Stimulated activated CD8-positive, alpha-beta memory T cell treated with anti-CD3 and anti-CD28 coated beads, Interleukin-4, amount 100 ng/mL, for 48 hours (primary cell): Measurements from ENCODE around the gene KCNH2.

Experiments
- DNase-seq: peaks from one replicate; pipeline ENCODE4 v3.0.0-alpha.2; 2020

The KCNH2 gene

DNA sequence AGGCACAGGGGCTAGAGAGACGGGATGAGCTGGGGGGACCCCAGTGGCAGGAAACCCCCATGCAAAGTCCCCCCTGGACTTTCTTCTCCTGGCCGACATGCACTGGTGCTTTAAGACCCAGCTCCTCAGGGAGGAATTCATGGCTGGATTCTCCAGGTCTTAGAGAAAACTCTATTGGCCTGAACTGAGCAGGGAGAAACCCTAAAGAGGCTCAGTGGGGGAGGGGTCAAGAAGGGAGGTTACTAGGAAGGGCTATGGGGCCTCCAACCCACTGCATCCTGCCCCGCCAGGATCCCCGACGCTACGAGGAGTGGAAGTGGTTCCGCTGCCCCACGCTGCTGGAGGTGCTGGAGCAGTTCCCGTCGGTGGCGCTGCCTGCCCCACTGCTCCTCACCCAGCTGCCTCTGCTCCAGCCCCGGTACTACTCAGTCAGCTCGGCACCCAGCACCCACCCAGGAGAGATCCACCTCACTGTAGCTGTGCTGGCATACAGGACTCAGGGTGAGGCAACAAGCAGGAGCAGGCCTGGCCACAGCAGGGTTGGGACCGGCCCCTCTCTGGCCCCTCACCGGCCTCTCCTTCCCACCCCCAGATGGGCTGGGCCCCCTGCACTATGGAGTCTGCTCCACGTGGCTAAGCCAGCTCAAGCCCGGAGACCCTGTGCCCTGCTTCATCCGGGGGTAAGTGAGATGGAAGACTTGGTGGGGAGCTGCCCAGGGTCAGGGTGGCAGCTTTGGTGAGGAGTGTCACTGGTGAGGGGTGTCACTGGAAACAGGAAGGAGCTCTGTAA is 32.4 kb upstream of the KCNH2 start:
- peak; percentile 58 for DNase-seq

- DNase-seq: no peak
Measured at GRCh38 chr7:151010037-151010306, 31.9 kb upstream of the KCNH2 start.

DNA sequence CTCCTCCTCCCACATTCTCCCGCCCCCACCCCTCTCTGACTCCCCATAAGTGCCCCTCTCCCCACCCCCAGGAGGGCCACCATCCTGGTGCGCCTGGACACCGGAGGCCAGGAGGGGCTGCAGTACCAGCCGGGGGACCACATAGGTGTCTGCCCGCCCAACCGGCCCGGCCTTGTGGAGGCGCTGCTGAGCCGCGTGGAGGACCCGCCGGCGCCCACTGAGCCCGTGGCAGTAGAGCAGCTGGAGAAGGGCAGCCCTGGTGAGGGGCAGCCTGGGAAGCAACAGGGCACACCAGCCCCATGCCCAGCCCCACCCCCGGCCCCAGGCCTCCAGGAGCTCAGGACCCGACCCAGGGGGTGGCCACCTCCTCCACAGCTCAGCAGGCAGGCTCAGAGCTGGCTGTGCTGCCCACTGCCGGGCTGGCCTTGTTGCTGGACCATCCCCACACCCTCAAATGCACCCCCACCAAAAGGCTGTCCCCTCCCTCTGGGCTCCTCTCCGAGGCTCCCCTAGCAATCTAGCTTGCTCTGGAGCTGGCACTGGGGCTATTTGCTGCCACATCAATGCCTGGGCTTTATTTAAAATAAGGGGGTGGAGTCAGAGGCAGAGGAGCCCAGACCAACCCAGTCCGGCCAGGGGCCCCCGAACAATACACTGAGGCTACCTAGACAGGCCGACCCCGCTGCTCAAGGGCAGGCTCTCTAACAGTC is 31.4 kb upstream of the KCNH2 start:
- no peak for DNase-seq

DNA sequence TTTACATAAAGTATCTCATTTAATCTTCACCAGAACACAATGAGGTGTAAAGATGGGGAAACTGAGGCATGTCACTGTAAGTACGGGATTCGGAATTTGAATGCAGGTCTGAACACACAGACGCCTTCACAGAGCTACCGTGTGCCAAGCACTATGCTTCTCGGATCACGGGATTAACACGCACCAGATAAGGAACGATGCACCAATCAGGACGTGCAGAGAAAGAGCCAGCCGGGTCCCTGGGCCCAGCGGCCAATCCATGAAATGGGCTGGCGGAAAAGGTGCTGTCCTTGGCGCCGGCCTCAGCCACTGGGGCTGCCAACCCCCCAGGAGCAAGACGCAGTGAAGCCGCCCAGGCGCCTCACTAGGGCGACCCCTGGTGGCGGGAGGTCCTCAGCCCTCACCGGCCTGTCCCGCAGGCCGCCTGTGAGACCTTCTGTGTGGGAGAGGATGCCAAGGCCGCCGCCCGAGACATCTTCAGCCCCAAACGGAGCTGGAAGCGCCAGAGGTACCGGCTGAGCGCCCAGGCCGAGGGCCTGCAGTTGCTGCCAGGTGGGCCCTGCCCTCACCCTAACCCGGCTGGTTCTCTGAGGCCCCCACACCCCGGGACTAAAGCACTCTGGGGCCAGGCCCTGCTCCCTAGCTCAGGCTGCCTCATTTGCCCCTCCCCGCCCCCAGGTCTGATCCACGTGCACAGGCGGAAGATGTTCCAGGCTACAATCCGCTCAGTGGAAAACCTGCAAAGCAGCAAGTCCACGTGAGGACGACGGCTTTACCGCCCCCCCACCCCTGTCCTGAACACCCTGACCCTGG is 30.6 kb upstream of the KCNH2 start:
- DNase-seq: peak; percentile 95

GRCh38 chr7:151008143-151008510 is 30.0 kb upstream of the KCNH2 start:
- no peak for DNase-seq

DNA sequence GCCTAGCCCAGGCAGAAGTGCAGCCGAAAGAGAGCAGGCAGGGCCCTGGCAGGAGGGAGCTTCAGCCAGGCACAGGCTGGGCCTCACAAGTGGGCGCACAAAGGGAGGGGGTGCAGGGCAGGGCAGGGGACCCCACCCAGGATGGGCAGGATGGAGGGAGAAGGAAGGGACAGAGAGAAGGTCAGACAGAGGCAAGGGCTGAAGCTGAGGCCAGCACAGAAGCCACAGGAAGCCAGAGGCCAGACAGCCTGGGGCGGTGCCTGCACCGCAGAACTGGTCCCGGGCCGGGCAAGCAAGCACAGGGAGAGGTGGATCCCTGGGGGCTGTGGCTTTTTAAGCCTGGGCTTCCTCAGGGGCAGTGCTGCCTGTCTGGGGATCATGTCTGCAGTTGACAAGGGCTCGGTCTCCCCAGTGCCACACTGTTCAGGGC is 29.4 kb upstream of the KCNH2 start:
- no peak for DNase-seq

DNA sequence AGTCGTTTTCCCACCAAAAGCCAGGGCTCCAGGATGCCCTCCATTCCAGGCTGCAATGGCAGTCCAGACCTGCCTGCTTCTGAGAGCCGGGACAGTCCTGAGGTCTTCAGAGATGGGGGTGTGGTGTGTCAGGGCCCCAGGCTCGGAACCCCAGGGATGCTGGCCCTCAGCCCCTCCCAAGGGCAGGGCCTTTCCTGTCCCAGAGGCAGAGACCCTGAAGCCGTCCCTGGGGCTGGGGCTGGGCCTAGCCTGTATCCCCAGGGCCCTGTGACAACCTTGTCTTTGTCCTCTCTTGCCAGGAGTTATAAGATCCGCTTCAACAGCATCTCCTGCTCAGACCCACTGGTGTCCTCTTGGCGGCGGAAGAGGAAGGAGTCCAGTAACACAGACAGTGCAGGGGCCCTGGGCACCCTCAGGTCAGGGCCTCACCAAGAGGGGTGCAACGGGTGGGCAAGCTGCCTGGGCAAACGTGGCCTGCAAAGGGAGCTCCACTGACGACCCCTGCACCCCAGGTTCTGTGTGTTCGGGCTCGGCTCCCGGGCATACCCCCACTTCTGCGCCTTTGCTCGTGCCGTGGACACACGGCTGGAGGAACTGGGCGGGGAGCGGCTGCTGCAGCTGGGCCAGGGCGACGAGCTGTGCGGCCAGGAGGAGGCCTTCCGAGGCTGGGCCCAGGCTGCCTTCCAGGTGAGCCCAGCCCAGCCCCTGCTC is 28.6 kb upstream of the KCNH2 start:
- no peak for DNase-seq

DNA sequence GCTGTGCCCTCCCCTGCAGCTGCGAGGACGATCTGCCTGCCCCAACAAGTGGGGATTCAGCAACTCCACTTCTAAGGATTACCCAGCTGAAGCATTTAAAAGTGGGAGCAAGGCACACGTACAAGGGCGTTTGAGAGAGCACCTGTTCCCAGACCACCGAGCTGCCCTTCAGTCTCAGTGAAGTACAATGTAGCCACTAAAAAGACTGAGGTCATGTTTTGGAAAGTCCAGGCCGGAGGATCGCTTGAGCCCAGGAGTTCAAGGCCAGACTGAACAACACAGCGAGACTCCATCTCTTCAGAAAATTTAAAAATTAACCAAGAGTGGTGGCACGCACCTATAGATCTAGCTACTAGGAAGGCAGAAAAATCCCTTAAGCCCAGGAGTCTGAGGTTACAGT is 27.4 kb upstream of the KCNH2 start:
- DNase-seq: no peak

- DNase-seq: no peak
Measured at GRCh38 chr7:151003572-151003971, 25.5 kb upstream of the KCNH2 start.

DNA sequence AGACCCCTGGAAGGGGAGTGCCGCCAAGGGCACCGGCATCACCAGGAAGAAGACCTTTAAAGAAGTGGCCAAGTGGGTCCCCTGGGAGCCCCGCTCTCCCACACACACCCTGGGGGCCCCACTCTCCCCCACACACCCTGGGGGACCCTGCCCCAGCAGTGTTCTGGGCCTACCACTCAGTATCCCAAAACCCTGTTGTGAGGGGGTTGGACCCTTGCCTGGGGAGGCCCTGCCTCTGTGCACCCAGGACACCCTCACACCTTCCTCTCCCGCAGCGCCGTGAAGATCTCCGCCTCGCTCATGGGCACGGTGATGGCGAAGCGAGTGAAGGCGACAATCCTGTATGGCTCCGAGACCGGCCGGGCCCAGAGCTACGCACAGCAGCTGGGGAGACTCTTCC is 23.4 kb upstream of the KCNH2 start:
- no peak for DNase-seq

- DNase-seq: no peak
Measured at GRCh38 chr7:151000897-151001495, 22.9 kb upstream of the KCNH2 start.

- DNase-seq: no peak
Measured at GRCh38 chr7:150999497-151000230, 21.5 kb upstream of the KCNH2 start.

- DNase-seq: no peak
Measured at GRCh38 chr7:150999001-150999400, 20.9 kb upstream of the KCNH2 start.

DNA sequence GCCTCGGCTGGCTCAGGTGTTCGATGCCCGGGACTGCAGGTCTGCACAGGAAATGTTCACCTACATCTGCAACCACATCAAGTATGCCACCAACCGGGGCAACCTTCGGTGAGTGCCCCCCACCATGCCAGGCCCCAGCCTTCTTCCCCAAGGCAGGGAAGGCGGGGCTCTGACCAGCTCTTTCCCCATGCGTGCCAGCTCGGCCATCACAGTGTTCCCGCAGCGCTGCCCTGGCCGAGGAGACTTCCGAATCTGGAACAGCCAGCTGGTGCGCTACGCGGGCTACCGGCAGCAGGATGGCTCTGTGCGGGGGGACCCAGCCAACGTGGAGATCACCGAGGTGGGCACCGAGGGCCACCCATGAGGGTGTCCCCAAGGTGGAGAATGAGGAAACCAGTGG is 20.2 kb upstream of the KCNH2 start:
- DNase-seq: no peak

DNA sequence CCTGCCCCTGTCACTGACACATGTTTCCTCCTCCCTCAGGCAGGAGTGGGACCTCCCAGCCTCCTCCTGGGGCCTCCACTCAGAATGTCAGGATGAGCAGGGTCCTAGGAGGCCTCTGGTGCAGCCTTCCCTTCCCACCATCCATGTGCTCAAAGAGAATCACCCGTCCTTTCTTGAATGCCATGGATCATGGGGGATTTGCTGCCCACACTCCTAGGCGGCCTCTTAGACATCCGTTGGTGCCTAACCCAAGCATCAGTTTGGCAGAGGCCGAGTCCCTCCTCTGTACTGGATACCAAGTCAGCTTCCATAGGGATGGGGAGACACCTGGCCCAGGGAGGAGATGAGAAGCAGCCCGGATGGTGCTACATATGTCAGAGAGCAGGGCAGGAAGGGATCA is 19.7 kb upstream of the KCNH2 start:
- DNase-seq: no peak

DNA sequence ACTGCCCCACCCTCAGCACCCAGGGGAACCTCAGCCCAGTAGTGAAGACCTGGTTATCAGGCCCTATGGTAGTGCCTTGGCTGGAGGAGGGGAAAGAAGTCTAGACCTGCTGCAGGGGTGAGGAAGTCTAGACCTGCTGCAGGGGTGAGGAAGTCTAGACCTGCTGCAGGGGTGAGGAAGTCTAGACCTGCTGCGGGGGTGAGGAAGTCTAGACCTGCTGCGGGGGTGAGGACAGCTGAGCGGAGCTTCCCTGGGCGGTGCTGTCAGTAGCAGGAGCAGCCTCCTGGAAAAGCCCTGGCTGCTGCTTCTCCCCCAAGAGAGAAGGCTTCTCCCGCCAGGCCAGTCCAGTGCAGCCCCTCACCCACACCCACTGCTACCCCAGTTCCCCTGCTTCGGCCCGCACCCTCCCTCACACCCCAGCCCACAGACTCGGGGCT is 19.0 kb upstream of the KCNH2 start:
- DNase-seq: no peak

- no peak for DNase-seq
Measured at GRCh38 chr7:150996376-150997074, 18.4 kb upstream of the KCNH2 start.

GRCh38 chr7:150994838-150995510 is 16.9 kb upstream of the KCNH2 start:
- no peak for DNase-seq

- DNase-seq: no peak
Measured at GRCh38 chr7:150994141-150994837, 16.2 kb upstream of the KCNH2 start.

DNA sequence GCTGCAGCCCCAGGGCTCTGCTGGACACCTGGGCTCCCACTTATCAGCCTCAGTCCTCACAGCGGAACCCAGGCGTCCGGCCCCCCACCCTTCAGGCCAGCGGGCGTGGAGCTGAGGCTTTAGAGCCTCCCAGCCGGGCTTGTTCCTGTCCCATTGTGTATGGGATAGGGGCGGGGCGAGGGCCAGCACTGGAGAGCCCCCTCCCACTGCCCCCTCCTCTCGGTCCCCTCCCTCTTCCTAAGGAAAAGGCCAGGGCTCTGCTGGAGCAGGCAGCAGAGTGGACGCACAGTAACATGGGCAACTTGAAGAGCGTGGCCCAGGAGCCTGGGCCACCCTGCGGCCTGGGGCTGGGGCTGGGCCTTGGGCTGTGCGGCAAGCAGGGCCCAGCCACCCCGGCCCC is 15.4 kb upstream of the KCNH2 start:
- no peak for DNase-seq
